K562 (cell line): ENCODE results near the gene TMEM101. TPM values are rescaled to one million over a fixed set of nuclear protein-coding genes. Genes with fewer than 3 reads are reported as not detected.

Experiments
- ATAC-seq: fragments of 200-7000 bp; cut with Tn5 transposase; 3 replicates; pipeline ENCODE4 v1.9.1; 2020; ENCODE audit warnings: moderate library complexity
- BruUV-seq: library from RNA; stranded (reverse); fragments of 400-500 nt; replicated peaks from 2 replicates; lab custom pipeline; 2021; lab: Mats Ljungman, UMichigan
- CTCF ChIA-PET: fragments of 300-600 bp; formaldehyde crosslinking; extraction: SDS; loops from one replicate; lab custom pipeline; 2021; ENCODE audit warnings: low intra/inter-chr PET ratio; lab: Yijun Ruan, JAX
- POLR2A ChIA-PET: fragments of 300-600, 350-650 bp; sonication (Branson Sonifier 250); formaldehyde crosslinking; extraction: SDS; loops from one replicate; lab custom pipeline; 2021; ENCODE audit warnings: antibody characterized with exemption, inconsistent platforms; lab: Yijun Ruan, JAX
- DNase-seq, 4 experiments: peaks; one replicate each; pipeline versions ENCODE4 v3.0.0 to v3.0.0-alpha.2; 2011 to 2018; ENCODE audit warnings: low spot score in 3 of 4, mixed read lengths in 3 of 4; ENCODE audit errors: extremely low read depth in 1 of 4
- FAIRE-seq: peaks from 2 replicates; lab custom pipeline; 2011; peaks lifted over from hg19 to GRCh38; lab: Jason Lieb, UNC
- H2AFZ ChIP-seq: 2 replicates; pipeline ENCODE4 v1.6.0; 2011; ENCODE audit warnings: low read depth, low read length, control low read depth, inconsistent platforms
- H3K27ac ChIP-seq: fragments of 200-600 bp; 3 replicates; pipeline ENCODE4 v1.8.0; 2011; ENCODE audit warnings: low read depth, mild to moderate bottlenecking, control low read depth, inconsistent platforms, low read length, moderate library complexity, mixed read lengths; ENCODE audit errors: extremely low read depth
- H3K27me3 ChIP-seq, 2 experiments: fragments of 300-600 bp in 1 of 2; 2 replicates in 1 of 2; 3 replicates in 1 of 2; pipeline versions ENCODE4 v1.6.0 to v1.8.0; 2011; ENCODE audit warnings: inconsistent platforms in 2 of 2, low read length in 2 of 2, mild to moderate bottlenecking in 1 of 2, mixed read lengths in 1 of 2, moderate library complexity in 1 of 2; ENCODE audit not compliant: control insufficient read depth in 2 of 2, insufficient read depth in 2 of 2
- H3K36me3 ChIP-seq: fragments of 300-600 bp; 3 replicates; pipeline ENCODE4 v1.8.0; 2011; ENCODE audit warnings: mild to moderate bottlenecking, low read length, inconsistent platforms; ENCODE audit not compliant: control insufficient read depth, insufficient read depth
- H3K4me1 ChIP-seq, 2 experiments: fragments of 200-600 bp in 1 of 2; replicated peaks in 1 of 2; 2 replicates in 1 of 2; 3 replicates in 1 of 2; pipeline versions ENCODE4 v1.5.1 to v1.8.0; 2011; ENCODE audit warnings: inconsistent platforms in 2 of 2, low read length in 2 of 2, mild to moderate bottlenecking in 1 of 2, mixed read lengths in 1 of 2, moderate library complexity in 1 of 2; ENCODE audit not compliant: control insufficient read depth in 2 of 2, insufficient read depth in 2 of 2
- H3K4me2 ChIP-seq: 2 replicates; pipeline ENCODE4 v1.6.1; 2011; ENCODE audit warnings: low read length, control low read depth, inconsistent platforms, mixed read lengths; ENCODE audit not compliant: insufficient read depth
- H3K4me3 ChIP-seq: fragments of 200-600 bp; sonication (generic), shearing (Covaris generic); 2 replicates; pipeline ENCODE4 v1.5.1; 2016; ENCODE audit warnings: control low read depth, inconsistent platforms
- H3K79me2 ChIP-seq: fragments of 200-600 bp; 3 replicates; pipeline ENCODE4 v1.8.0; 2011; ENCODE audit warnings: low read length, inconsistent platforms; ENCODE audit not compliant: control insufficient read depth, insufficient read depth
- H3K9ac ChIP-seq, 2 experiments: 2 replicates each; pipeline versions ENCODE4 v1.6.0 to v1.6.1; 2011; ENCODE audit warnings: low read depth in 2 of 2, low read length in 2 of 2, control low read depth in 1 of 2, inconsistent platforms in 1 of 2, mild to moderate bottlenecking in 1 of 2, mixed read lengths in 1 of 2; ENCODE audit not compliant: insufficient read depth in 1 of 2
- H3K9me1 ChIP-seq: one replicate; pipeline ENCODE4 v1.6.0; 2011; ENCODE audit warnings: inconsistent platforms, mild to moderate bottlenecking, low read length, moderate library complexity; ENCODE audit not compliant: control insufficient read depth, insufficient read depth
- H3K9me3 ChIP-seq: replicated peaks from 2 replicates; pipeline ENCODE4 v1.5.1; 2011; ENCODE audit warnings: low read depth, low read length, inconsistent platforms; ENCODE audit not compliant: control insufficient read depth, insufficient read depth
- H4K20me1 ChIP-seq: replicated peaks from 2 replicates; pipeline ENCODE4 v1.6.1; 2011; ENCODE audit warnings: low read length, inconsistent platforms, mixed read lengths; ENCODE audit not compliant: control insufficient read depth, insufficient read depth
- C11orf30 ChIP-seq: fragments of 450-650 bp; IDR thresholded peaks from 2 replicates; pipeline ENCODE4 v1.6.1; 2016; ENCODE audit warnings: low read depth, mild to moderate bottlenecking
- ILF3 ChIP-seq: fragments of 450-650 bp; IDR thresholded peaks from 2 replicates; pipeline ENCODE4 v1.6.1; 2018; ENCODE audit warnings: antibody characterized with exemption, mild to moderate bottlenecking, moderate library complexity, borderline replicate concordance
- MCM2 ChIP-seq: fragments of 450-650 bp; IDR thresholded peaks from 2 replicates; pipeline ENCODE4 v1.6.1; 2017; ENCODE audit warnings: low read depth, mild to moderate bottlenecking
- MTF1 ChIP-seq: fragments of 250-450 bp; sonication (Bioruptor Pico); IDR thresholded peaks from 2 replicates; pipeline ENCODE4 v1.9.0; 2021; ENCODE audit warnings: moderate library complexity, mild to moderate bottlenecking, inconsistent platforms, borderline replicate concordance
- POLR3A ChIP-seq: IDR thresholded peaks from 2 replicates; pipeline ENCODE4 v1.6.1; 2011; ENCODE audit warnings: borderline replicate concordance, mild to moderate bottlenecking, moderate library complexity; ENCODE audit not compliant: insufficient read length, insufficient read depth; ENCODE audit errors: extremely low read depth
- SLC30A9 ChIP-seq: fragments of 250-450 bp; sonication (Bioruptor Pico); IDR thresholded peaks from 2 replicates; pipeline ENCODE4 v1.8.0; 2022; ENCODE audit warnings: mild to moderate bottlenecking, moderate library complexity
- SNRNP70 ChIP-seq: fragments of 200-400 bp; formaldehyde crosslinking; optimal IDR thresholded peaks from 2 replicates; pipeline ENCODE3; 2017; ENCODE audit warnings: low read depth, low read length
- SREBF1 ChIP-seq: fragments of 150-350 bp; IDR thresholded peaks from 2 replicates; pipeline ENCODE4 v1.6.1; 2014; ENCODE audit warnings: antibody characterized with exemption, low read depth, low read length, borderline replicate concordance
- WGBS: fragments of 100-300 bp; shearing (Covaris generic); methylation state at CpG from one replicate; pipeline ENCODE4 v1.1.6; 2016; ENCODE audit warnings: low coverage, mixed read lengths; ENCODE audit not compliant: insufficient coverage; ENCODE audit errors: missing lambda C conversion rate; 5-methylcytosine and 5-hydroxymethylcytosine counted together
- in situ Hi-C: fragments of 300-500 bp; cut with MboI; formaldehyde crosslinking; loops from 4 replicates; pipeline ENCODE4 v1.15.0; 2018; ENCODE audit warnings: inconsistent platforms, mixed read lengths
- intact Hi-C: fragments of 100-400 bp; cut with micrococcal nuclease; formaldehyde crosslinking; loops from 2 replicates; pipeline ENCODE4 v1.14.2; 2022
- polyA plus RNA-seq, 8 experiments: library from polyadenylated mRNA; depleted of rRNA in 4 of 8; stranded (reverse) in 5 of 8; unstranded in 3 of 8; fragments of >200 nt; fragmentation: Nextera tagmentation in 2 of 8; fragmentation: Illumina TruSeq in 1 of 8; extraction: Ambion mirVana in 2 of 8; extraction: Trizol in 1 of 8; gene quantifications; 2 replicates each; pipeline versions ENCODE4 v1.2.1 to v1.2.3, GENCODE V29; 2011 to 2014; ENCODE audit warnings: inconsistent platforms in 1 of 8, missing spikeins in 1 of 8
- total RNA-seq, 7 experiments: library from RNA; depleted of rRNA in 6 of 7; stranded (reverse); fragments of >200 nt in 6 of 7; fragmentation: Illumina TruSeq in 2 of 7; extraction: Trizol in 2 of 7; gene quantifications; 2 replicates each; pipeline versions ENCODE4 v1.2.1 to v1.2.3, GENCODE V29; 2011 to 2021; ENCODE audit warnings: low replicate concordance in 1 of 7
- TF ChIP-seq, protein P1 (sequence below), 2 experiments: fragments of 200-800 bp in 1 of 2; sonication (Bioruptor generic) in 1 of 2; sonication (generic) in 1 of 2; formaldehyde crosslinking in 1 of 2; IDR thresholded peaks in 1 of 2; conservative IDR thresholded peaks in 1 of 2; 2 replicates each; pipeline versions ENCODE4 v1.5.0 to v1.6.1; 2016 to 2020; ENCODE audit warnings: missing compliant biosample characterization in 1 of 2, missing genetic modification characterization in 1 of 2, missing genetic modification reagents in 1 of 2
- TF ChIP-seq, protein P2 (sequence below): fragments of 250-450 bp; sonication (Bioruptor Pico); IDR thresholded peaks from 2 replicates; pipeline ENCODE4 v1.8.0; 2021; ENCODE audit warnings: moderate library complexity, mild to moderate bottlenecking, inconsistent platforms

TMEM101 gene
- total and polyA plus RNA-seq, 9 of the 15 experiments (the other 6 are each of a cell fraction or from before 2014, with no cell fraction given): 21.2 to 110 (median 37.8) TPM

DNA sequence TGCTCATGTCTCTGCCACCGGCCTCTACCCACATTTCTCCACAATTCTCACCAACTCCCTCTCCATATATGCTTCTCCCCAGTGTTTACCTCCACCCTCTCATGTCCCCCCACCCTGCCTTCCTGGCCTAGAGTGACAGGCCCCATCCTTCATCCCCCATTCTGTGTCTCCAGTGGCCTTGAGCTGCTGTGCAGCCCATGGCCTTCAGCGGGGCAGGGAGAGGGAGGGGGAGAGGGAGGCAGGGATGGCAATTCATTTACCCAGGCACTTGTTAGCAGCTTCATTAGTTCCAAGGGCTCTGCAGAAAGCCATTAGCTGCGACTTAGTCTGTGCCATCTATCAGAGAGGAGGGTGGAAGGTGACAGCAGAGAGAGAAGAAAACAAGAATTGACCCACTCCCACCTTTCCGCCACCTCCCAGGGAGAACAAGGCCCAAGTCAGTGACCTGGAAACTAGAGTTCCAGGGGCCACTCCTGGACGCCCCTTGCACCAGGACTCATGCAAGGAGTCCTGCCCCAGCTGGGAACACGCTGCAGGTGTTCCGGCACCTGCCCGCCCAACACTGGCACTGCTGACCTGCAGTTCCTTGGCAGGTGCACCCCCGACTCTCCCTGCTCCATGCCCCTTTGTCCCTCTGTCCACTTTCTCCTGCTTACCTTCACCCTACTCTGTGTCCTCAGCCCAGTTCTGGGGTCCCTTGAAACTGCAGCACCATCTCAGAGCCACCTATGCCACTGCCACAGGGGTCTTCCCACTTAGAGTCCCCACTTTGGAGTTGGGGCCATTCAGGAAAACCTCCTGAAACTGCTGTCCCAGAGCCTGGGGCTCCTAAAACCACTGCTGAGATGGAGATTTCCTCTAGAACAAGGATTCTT, 37.6 kb downstream of the TMEM101 start:
- intact Hi-C loops (no loop called here), in situ Hi-C loops (no loop called here)
- FAIRE-seq (no peak), DNase-seq (no peak), ATAC-seq (no peak)
- BruUV-seq: no TSS peak
- no peak overlapping the region for H3K27ac ChIP-seq
- H3K4me3 ChIP-seq: no peak overlapping the region
- CTCF ChIA-PET: no interaction called here
- no peaks in the 10 kb centered on the region; the same call in 1 of the 2 replicates for H3K9me3 ChIP-seq
- H3K36me3 ChIP-seq: no peaks in the 10 kb centered on the region
- H3K4me2 ChIP-seq: no peak overlapping the region
- no peaks in the 10 kb centered on the region for H3K79me2 ChIP-seq
- no peaks in the 10 kb centered on the region for H3K9me1 ChIP-seq
- POLR2A ChIA-PET: interaction anchor here (0.5 to 0.6 kb wide), 2 partner anchors 50 to 171 kb away, joined by 3 to 4 read pairs; no protein-coding TSS in a partner anchor
- no peak for TF ChIP-seq MCM2
- no peak for TF ChIP-seq POLR3A
- TF ChIP-seq SNRNP70: no peak
- H3K4me1 ChIP-seq: no peaks in the 10 kb centered on the region
- H2AFZ ChIP-seq: no peak overlapping the region
- H3K27me3 ChIP-seq: peaks cover 23 to 49% of the 10 kb centered on the region in 2 experiments
- H4K20me1 ChIP-seq: no peaks in the 10 kb centered on the region
- no peak overlapping the region for H3K9ac ChIP-seq
- WGBS: 11% methylated on average over 9 of the region's 9 CpGs

DNA sequence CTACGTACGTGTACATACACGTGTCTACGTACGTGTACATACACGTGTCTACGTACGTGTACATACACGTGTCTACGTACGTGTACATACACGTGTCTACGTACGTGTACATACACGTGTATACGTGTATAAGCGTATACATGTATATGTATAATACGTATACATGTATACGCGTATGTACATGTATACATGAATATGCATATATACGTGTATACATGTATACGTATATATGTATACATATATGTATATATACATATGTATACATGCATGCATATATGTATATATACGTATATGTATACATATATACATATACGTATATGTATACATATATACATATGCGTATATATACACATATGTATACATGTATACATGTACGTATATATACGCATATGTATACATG, 38.9 kb downstream of the TMEM101 start:
- in situ Hi-C loops (no loop called here), intact Hi-C loops (no loop called here)
- Histone ChIP-seq H3K9me3 (no peaks in the 10 kb centered on the region; the same call in 1 of the 2 replicates), H3K79me2 (no peaks in the 10 kb centered on the region), H3K9ac (no peak overlapping the region), H3K4me3 (no peak overlapping the region), H3K9me1 (no peaks in the 10 kb centered on the region), H4K20me1 (no peaks in the 10 kb centered on the region), H3K4me1 (no peaks in the 10 kb centered on the region), H2AFZ (no peak overlapping the region), H3K36me3 (no peaks in the 10 kb centered on the region), H3K4me2 (no peak overlapping the region), H3K27me3 (peaks cover 19 to 50% of the 10 kb centered on the region in 2 experiments), H3K27ac (no peak overlapping the region)
- ChIA-PET POLR2A (no interaction called here), CTCF (no interaction called here)
- DNase-seq (no peak), ATAC-seq (no peak), FAIRE-seq (no peak)
- BruUV-seq: no TSS peak
- 69% methylated on average over 19 of the region's 27 CpGs for WGBS
- no peak for TF ChIP-seq ILF3
- peak; percentile 81; the same call in 1 of the 2 replicates for TF ChIP-seq MTF1 (CRISPR knock-in tag)
- TF ChIP-seq C11orf30: no peak
- TF ChIP-seq, protein P1, sequence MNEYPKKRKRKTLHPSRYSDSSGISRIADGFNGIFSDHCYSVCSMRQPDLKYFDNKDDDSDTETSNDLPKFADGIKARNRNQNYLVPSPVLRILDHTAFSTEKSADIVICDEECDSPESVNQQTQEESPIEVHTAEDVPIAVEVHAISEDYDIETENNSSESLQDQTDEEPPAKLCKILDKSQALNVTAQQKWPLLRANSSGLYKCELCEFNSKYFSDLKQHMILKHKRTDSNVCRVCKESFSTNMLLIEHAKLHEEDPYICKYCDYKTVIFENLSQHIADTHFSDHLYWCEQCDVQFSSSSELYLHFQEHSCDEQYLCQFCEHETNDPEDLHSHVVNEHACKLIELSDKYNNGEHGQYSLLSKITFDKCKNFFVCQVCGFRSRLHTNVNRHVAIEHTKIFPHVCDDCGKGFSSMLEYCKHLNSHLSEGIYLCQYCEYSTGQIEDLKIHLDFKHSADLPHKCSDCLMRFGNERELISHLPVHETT (CRISPR knock-in tag; conservative IDR thresholded peaks at IDR 0.05 in 1 of 2, IDR thresholded peaks at IDR 0.05 in 1 of 2): no peak
- TF ChIP-seq SLC30A9 (CRISPR knock-in tag): peak; percentile 86; the same call in 1 of the 2 replicates
- TF ChIP-seq, protein P2, sequence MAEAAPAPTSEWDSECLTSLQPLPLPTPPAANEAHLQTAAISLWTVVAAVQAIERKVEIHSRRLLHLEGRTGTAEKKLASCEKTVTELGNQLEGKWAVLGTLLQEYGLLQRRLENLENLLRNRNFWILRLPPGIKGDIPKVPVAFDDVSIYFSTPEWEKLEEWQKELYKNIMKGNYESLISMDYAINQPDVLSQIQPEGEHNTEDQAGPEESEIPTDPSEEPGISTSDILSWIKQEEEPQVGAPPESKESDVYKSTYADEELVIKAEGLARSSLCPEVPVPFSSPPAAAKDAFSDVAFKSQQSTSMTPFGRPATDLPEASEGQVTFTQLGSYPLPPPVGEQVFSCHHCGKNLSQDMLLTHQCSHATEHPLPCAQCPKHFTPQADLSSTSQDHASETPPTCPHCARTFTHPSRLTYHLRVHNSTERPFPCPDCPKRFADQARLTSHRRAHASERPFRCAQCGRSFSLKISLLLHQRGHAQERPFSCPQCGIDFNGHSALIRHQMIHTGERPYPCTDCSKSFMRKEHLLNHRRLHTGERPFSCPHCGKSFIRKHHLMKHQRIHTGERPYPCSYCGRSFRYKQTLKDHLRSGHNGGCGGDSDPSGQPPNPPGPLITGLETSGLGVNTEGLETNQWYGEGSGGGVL: no peak
- no peak for TF ChIP-seq SREBF1
